Neural crest cell (in vitro differentiated cells): ENCODE results near the gene ZNF594. TPM values are rescaled to one million over a fixed set of nuclear protein-coding genes. Genes with fewer than 3 reads are reported as not detected.
"Not testable (repeated sequence)": the region's sequence is repeated elsewhere in the genome, so short reads cannot be mapped to it uniquely, and the experiment has no call there.

ENCODE experiments used
- DNase-seq: peaks from one replicate; pipeline ENCODE4 v3.0.0; 2021; ENCODE audit warnings: low read depth, mixed read lengths, low spot score
- H3K27ac Mint-ChIP-seq: one replicate; pipeline ENCODE4 v1.8.0; 2021; ENCODE audit warnings: mild to moderate bottlenecking, mixed read lengths; ENCODE audit not compliant: unreplicated experiment
- H3K27me3 Mint-ChIP-seq: 2 replicates; pipeline ENCODE4 v1.8.0; 2021; ENCODE audit warnings: low read depth, mild to moderate bottlenecking, mixed read lengths
- H3K36me3 Mint-ChIP-seq: 2 replicates; pipeline ENCODE4 v1.8.0; 2021; ENCODE audit warnings: low read depth, mild to moderate bottlenecking, mixed read lengths
- H3K4me1 Mint-ChIP-seq: 2 replicates; pipeline ENCODE4 v1.8.0; 2021; ENCODE audit warnings: mixed read lengths
- H3K4me3 Mint-ChIP-seq: one replicate; pipeline ENCODE4 v1.8.0; 2021; ENCODE audit warnings: mild to moderate bottlenecking, mixed read lengths
- H3K9me3 Mint-ChIP-seq: 2 replicates; pipeline ENCODE4 v1.8.0; 2021; ENCODE audit warnings: mixed read lengths
- CTCF ChIP-seq: fragments of 200-600 bp; sonication (generic); conservative IDR thresholded peaks from 2 replicates; pipeline ENCODE4 v1.5.0; 2021; ENCODE audit warnings: antibody characterized with exemption, mild to moderate bottlenecking
- total RNA-seq: library from RNA; stranded (reverse); gene quantifications from 2 replicates; pipeline ENCODE4 v1.2.1, GENCODE V29; 2021

ZNF594 gene
- total RNA-seq, 1 donor from 2014 or later = 21.5 TPM

DNA sequence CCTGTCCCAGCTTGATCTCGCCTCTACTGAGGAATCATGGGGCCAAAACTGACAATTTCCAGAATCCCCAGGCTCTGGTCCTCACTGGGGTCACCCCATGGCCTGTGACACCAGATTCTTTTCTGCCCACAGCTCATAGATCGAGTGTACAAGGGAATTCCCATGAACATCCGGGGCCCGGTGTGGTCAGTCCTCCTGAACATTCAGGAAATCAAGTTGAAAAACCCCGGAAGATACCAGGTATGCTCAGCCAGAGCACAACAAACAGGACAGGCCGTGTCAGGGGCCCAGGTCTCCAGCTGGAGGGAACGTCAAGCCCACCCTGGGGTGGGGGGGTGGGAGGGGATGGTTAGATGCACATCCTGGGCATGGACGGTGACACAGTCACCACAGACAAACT lies 58.4 kb downstream of the ZNF594 start:
- TF ChIP-seq CTCF = no peak
- Mint-ChIP-seq H3K27me3 (no peaks in the 10 kb centered on the region), H3K9me3 (no peaks in the 10 kb centered on the region), H3K4me1 (no peaks in the 10 kb centered on the region), H3K4me3 (no peak overlapping the region), H3K27ac (no peak overlapping the region), H3K36me3 (no peaks in the 10 kb centered on the region)
- DNase-seq = no peak

DNA sequence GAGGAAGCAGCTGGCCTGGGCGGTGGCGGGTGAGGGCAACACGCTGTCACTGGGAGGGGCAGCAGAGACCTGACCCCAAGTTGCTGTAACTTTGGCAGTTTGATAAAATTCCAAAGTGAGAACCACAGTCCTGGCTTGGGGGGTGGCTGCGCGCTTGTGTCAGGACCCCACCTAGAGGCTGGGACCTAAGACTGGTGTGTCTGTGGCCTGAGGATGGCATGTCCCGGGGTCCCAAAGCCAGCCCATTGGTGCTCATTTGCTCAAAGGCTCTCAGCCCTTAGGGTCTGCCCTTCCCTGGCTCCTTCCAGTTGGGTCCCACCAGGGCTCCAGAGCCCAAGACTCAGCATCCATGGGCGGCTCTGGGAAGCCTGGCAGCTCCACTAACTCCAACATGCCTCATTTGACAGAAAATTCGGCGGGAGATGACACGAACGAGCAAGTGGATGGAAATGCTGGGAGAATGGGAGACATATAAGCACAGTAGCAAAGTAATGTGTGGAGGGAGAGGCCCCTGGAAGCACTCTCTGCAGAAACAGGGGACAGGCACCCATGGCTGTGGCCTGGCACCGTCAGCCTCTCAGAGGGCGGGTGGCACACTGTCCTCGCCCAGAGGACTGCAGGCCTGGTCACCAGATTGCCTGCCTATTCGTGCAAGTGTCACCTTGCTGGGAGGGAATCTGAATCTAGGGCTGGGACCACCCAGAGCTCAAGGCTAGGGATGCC lies 59.0 kb downstream of the ZNF594 start:
- not testable (repeated sequence) for H3K27ac Mint-ChIP-seq, H3K4me1 Mint-ChIP-seq, H3K9me3 Mint-ChIP-seq, H3K36me3 Mint-ChIP-seq, DNase-seq, H3K27me3 Mint-ChIP-seq, H3K4me3 Mint-ChIP-seq

GRCh38 chr17:5131799-5132502 lies 59.7 kb downstream of the ZNF594 start:
- not testable (repeated sequence) for H3K36me3 Mint-ChIP-seq, H3K27me3 Mint-ChIP-seq, H3K9me3 Mint-ChIP-seq, H3K27ac Mint-ChIP-seq, H3K4me1 Mint-ChIP-seq, DNase-seq, H3K4me3 Mint-ChIP-seq

DNA sequence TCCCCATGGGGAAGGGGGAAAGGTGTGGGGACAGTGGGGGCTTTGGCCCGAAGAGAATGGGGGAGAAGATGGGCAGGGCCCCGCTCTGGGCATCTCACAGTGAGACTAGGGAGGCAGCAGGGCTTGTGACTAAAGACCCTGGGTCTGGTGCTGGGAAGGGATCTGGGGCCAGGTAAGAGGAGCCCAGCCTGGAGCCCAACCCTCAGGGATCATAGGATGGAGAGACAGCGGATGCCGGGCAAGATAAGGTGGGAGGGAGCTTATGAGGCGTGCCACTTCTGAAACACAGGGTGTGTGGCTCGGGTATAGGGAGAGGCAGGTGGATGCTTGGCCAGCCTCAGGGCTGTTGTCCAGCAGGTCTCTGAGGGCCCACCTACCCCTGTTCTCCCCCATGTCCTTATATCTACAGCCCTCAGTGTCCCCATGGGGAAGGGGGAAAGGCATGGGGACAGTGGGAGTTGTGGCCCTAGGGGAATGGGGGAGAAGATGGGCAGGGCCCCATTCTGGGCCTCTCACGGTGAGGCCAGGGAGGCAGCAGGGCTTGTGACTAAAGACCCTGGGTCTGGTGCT lies 60.4 kb downstream of the ZNF594 start:
- no peaks in the 10 kb centered on the region for H3K27me3 Mint-ChIP-seq
- no peak for DNase-seq
- no peak for TF ChIP-seq CTCF
- H3K36me3 Mint-ChIP-seq = no peaks in the 10 kb centered on the region
- H3K4me3 Mint-ChIP-seq = no peak overlapping the region
- no peak overlapping the region for H3K27ac Mint-ChIP-seq
- no peaks in the 10 kb centered on the region for H3K9me3 Mint-ChIP-seq
- no peaks in the 10 kb centered on the region for H3K4me1 Mint-ChIP-seq

DNA sequence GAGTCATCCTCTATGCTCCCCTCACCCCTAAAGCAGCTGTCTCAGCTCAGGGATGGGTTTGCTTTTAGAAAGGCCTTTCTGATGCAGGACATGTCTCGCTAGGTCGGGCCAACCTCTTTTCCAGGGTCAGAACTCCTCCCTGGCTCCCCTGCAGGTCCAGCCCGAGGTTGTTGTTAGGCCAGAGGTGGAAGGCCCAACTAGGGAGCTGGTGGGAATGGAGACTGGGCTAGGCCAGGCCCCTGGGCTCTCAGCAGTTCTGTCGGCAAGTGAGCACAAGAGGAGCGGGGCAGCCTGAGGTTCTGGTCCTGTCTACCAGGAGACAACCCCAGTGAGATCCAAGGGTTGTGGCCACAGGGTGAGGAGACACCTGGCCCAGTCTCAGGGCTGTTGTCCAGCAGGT lies 61.0 kb downstream of the ZNF594 start:
- H3K27me3 Mint-ChIP-seq, H3K36me3 Mint-ChIP-seq, H3K4me3 Mint-ChIP-seq, DNase-seq, H3K27ac Mint-ChIP-seq, H3K4me1 Mint-ChIP-seq, H3K9me3 Mint-ChIP-seq: not testable (repeated sequence)

- H3K27me3 Mint-ChIP-seq, H3K4me1 Mint-ChIP-seq: not testable (repeated sequence)
Observed at GRCh38 chr17:5130261-5130660, 61.4 kb downstream of the ZNF594 start.

GRCh38 chr17:5129770-5130169 lies 61.9 kb downstream of the ZNF594 start:
- H3K4me3 Mint-ChIP-seq, H3K4me1 Mint-ChIP-seq, DNase-seq, H3K27ac Mint-ChIP-seq, H3K36me3 Mint-ChIP-seq, H3K27me3 Mint-ChIP-seq, H3K9me3 Mint-ChIP-seq: not testable (repeated sequence)

More at GRCh38 chr17:5130261-5130660, 61.4 kb downstream of the ZNF594 start:
- H3K36me3 Mint-ChIP-seq, DNase-seq, H3K4me3 Mint-ChIP-seq, H3K27ac Mint-ChIP-seq, H3K9me3 Mint-ChIP-seq: not testable (repeated sequence)

Other genes starting within 250 kb of the ZNF594 start
- gene PFN1, start 243.3 kb downstream of the ZNF594 start, total RNA-seq = 626 and 630 TPM in 2 replicates
- gene ENO3, start 240.7 kb downstream of the ZNF594 start, total RNA-seq = 9.1 and 10.6 TPM in 2 replicates
- 76.9 and 78.9 TPM in 2 replicates for gene SPAG7, start 224.1 kb downstream of the ZNF594 start, total RNA-seq
- gene CAMTA2, start 204.2 kb downstream of the ZNF594 start, total RNA-seq = 12.5 and 17.4 TPM in 2 replicates
- 0.43 and 0.86 TPM in 2 replicates for gene INCA1, start 194.3 kb downstream of the ZNF594 start, total RNA-seq
- 61.7 and 68.4 TPM in 2 replicates for gene KIF1C, start 193.9 kb downstream of the ZNF594 start, total RNA-seq
- not detected in 2 replicates for gene SLC52A1, start 156.4 kb downstream of the ZNF594 start, total RNA-seq
- 0.11 and 0.12 TPM in 2 replicates for gene ZFP3, start 113.4 kb downstream of the ZNF594 start, total RNA-seq
- gene ZNF232, start 80.0 kb downstream of the ZNF594 start, total RNA-seq = 41.9 and 43.9 TPM in 2 replicates
- 0.26 and 0.30 TPM in 2 replicates for gene USP6, start 75.8 kb downstream of the ZNF594 start, total RNA-seq
- gene SCIMP, start 43.0 kb upstream of the ZNF594 start, total RNA-seq = not detected in 2 replicates
- 57.0 and 57.9 TPM in 2 replicates for gene RABEP1, start 90.4 kb upstream of the ZNF594 start, total RNA-seq
- gene NUP88, start 227.8 kb upstream of the ZNF594 start, total RNA-seq = 91.2 and 102 TPM in 2 replicates
- 99.8 and 103 TPM in 2 replicates for gene RPAIN, start 228.3 kb upstream of the ZNF594 start, total RNA-seq
- 202 and 221 TPM in 2 replicates for gene C1QBP, start 247.3 kb upstream of the ZNF594 start, total RNA-seq